Spleen (tissue), 11 donors: ENCODE data around the gene AWAT1. TPM values are rescaled to one million over a fixed set of nuclear protein-coding genes. Genes with fewer than 3 reads are reported as not detected.

ENCODE experiments used
- DNase-seq: peaks from one replicate; pipeline ENCODE4 v3.0.0-alpha.2; 2020
- H3K27ac ChIP-seq, 8 donors: fragments of 200-600 bp; sonication (generic) in 7 of 8; 1 replicate in 4 of 8; 2 replicates in 4 of 8; pipeline versions ENCODE4 v1.5.0 to v1.8.0; 2016 to 2021; ENCODE audit warnings: inconsistent platforms in 4 of 8, mild to moderate bottlenecking in 4 of 8, moderate library complexity in 1 of 8
- H3K27me3 ChIP-seq, 7 donors: fragments of 200-600 bp; sonication (generic) in 6 of 7; replicated peaks in 1 of 7; 1 replicate in 4 of 7; 2 replicates in 3 of 7; pipeline versions ENCODE4 v1.5.0 to v1.8.0; 2016 to 2021; ENCODE audit warnings: inconsistent platforms in 3 of 7, mild to moderate bottlenecking in 1 of 7
- H3K36me3 ChIP-seq, 6 donors: fragments of 200-600 bp; sonication (generic) in 5 of 6; 1 replicate in 4 of 6; 2 replicates in 2 of 6; pipeline versions ENCODE4 v1.5.0 to v1.8.0; 2016 to 2021; ENCODE audit warnings: inconsistent platforms in 2 of 6
- H3K4me1 ChIP-seq, 6 donors: fragments of 200-600 bp; sonication (generic) in 5 of 6; 1 replicate in 3 of 6; 2 replicates in 3 of 6; pipeline versions ENCODE4 v1.5.0 to v1.8.0; 2016 to 2021; ENCODE audit warnings: inconsistent platforms in 3 of 6
- H3K4me3 ChIP-seq, 8 donors: fragments of 200-600 bp; sonication (generic) in 7 of 8; 1 replicate in 4 of 8; 2 replicates in 4 of 8; pipeline versions ENCODE4 v1.5.0 to v1.8.0; 2016 to 2021; ENCODE audit warnings: inconsistent platforms in 4 of 8, mild to moderate bottlenecking in 4 of 8, moderate library complexity in 2 of 8
- H3K9me3 ChIP-seq, 8 donors: fragments of 200-600 bp; sonication (generic) in 7 of 8; 1 replicate in 4 of 8; 2 replicates in 4 of 8; pipeline versions ENCODE4 v1.5.0 to v1.8.0; 2016 to 2021; ENCODE audit warnings: inconsistent platforms in 4 of 8
- CTCF ChIP-seq, 11 experiments: fragments of 200-600 bp in 7 of 11; fragments of 450-650 bp in 4 of 11; sonication (generic) in 4 of 11; IDR thresholded peaks in 8 of 11; conservative IDR thresholded peaks in 3 of 11; 1 replicate in 7 of 11; 2 replicates in 4 of 11; pipeline versions ENCODE4 v1.4.0 to v1.8.0; 2016 to 2021; ENCODE audit warnings: antibody characterized with exemption in 11 of 11, inconsistent platforms in 4 of 11, mild to moderate bottlenecking in 1 of 11
- POLR2A ChIP-seq, 3 donors: fragments of 450-650 bp; IDR thresholded peaks; one replicate each; pipeline ENCODE4 v1.5.1; 2017; ENCODE audit warnings: antibody characterized with exemption in 3 of 3, mild to moderate bottlenecking in 1 of 3
- POLR2AphosphoS5 ChIP-seq, 3 donors: sonication (generic); formaldehyde crosslinking; IDR thresholded peaks; one replicate each; pipeline ENCODE4 v1.5.1; 2017; ENCODE audit warnings: antibody characterized with exemption in 3 of 3
- WGBS, 5 donors: extraction: QIAGEN DNeasy Blood & Tissue Kit in 3 of 5; methylation state at CpG; one replicate each; pipeline versions ENCODE4 v1.1.5 to v1.1.7; 2013 to 2018; 5-methylcytosine and 5-hydroxymethylcytosine counted together
- intact Hi-C: fragments of 100-400 bp; cut with DNase I; formaldehyde crosslinking; loops from one replicate; pipeline ENCODE4 v1.15.0; 2023; ENCODE audit warnings: low total_unique reads
- polyA plus RNA-seq, 3 donors: library from polyadenylated mRNA; stranded (reverse); fragments of 200-250 nt; gene quantifications; one replicate each; pipeline ENCODE4 v1.2.1, GENCODE V29; 2013
- total RNA-seq, 7 donors: library from RNA; depleted of rRNA in 3 of 7; stranded (reverse); fragments of >200 nt in 3 of 7; fragmentation: NEBNext Ultra II Directional in 4 of 7; extraction: Animal tissue kit (Norgen Biotek cat#: 25700) in 4 of 7; gene quantifications; one replicate each; pipeline versions ENCODE4 v1.1.0 to v1.2.1, GENCODE V29; 2016 to 2021
- donor health status: healthy with polysubstance abuse.
- donor health status: DM: no; HTN: no; CAD: no; lungs with moderate emphysema.
- donor health status: DM: no; HTN: no; CAD: no.
- donor health status: Bipolar disorder and iron deficiency.
- donor health status: healthy.
- donor health status: DM: no; HTN: no; CAD: no.
- donor health status: DM: yes; HTN: yes; CAD: no.

Gene AWAT1
- total and polyA plus RNA-seq, 10 donors: not detected

GRCh38 chrX:70254063-70254400 lies 19.6 kb downstream of the AWAT1 start:
- H3K27ac ChIP-seq: no peak overlapping the region
- no peak for DNase-seq
- no peaks in the 10 kb centered on the region for H3K4me1 ChIP-seq
- no peaks in the 10 kb centered on the region for H3K36me3 ChIP-seq
- H3K27me3 ChIP-seq: no peaks in the 10 kb centered on the region
- intact Hi-C loops: no loop called here
- no peaks in the 10 kb centered on the region for H3K9me3 ChIP-seq
- TF ChIP-seq POLR2A (IDR thresholded peaks at IDR 0.05): no peak
- no peak for TF ChIP-seq POLR2AphosphoS5 (IDR thresholded peaks at IDR 0.05)
- H3K4me3 ChIP-seq: no peak overlapping the region
- 57 to 76% (median 68%) methylated on average over 1 of the region's 1 CpG for WGBS, 5 donors

- no peak for DNase-seq
- WGBS, 5 donors: 85 to 100% (median 98%) methylated on average over 3 of the region's 3 CpGs
- Histone ChIP-seq H3K27me3 (no peaks in the 10 kb centered on the region), H3K27ac (no peak overlapping the region), H3K4me1 (no peaks in the 10 kb centered on the region), H3K4me3 (no peak overlapping the region), H3K9me3 (no peaks in the 10 kb centered on the region), H3K36me3 (no peaks in the 10 kb centered on the region)
- no peak for TF ChIP-seq POLR2A (IDR thresholded peaks at IDR 0.05)
- no peak for TF ChIP-seq POLR2AphosphoS5 (IDR thresholded peaks at IDR 0.05)
- TF ChIP-seq CTCF (IDR thresholded peaks at IDR 0.05 in 8 of 11, conservative IDR thresholded peaks at IDR 0.05 in 3 of 11): no peak
- intact Hi-C loops: no loop called here
These were observed 20.5 kb downstream of the AWAT1 start for GRCh38 chrX:70254909-70255308.

GRCh38 chrX:70255452-70255851 lies 21.0 kb downstream of the AWAT1 start:
- 79 to 100% (median 97%) methylated on average over 2 of the region's 2 CpGs for WGBS, 5 donors
- Histone ChIP-seq H3K27me3 (no peaks in the 10 kb centered on the region), H3K36me3 (no peaks in the 10 kb centered on the region), H3K4me1 (no peaks in the 10 kb centered on the region), H3K27ac (no peak overlapping the region), H3K9me3 (no peaks in the 10 kb centered on the region), H3K4me3 (no peak overlapping the region)
- DNase-seq: no peak
- intact Hi-C loops: no loop called here
- TF ChIP-seq POLR2A (IDR thresholded peaks at IDR 0.05): no peak
- no peak for TF ChIP-seq POLR2AphosphoS5 (IDR thresholded peaks at IDR 0.05)
- no peak for TF ChIP-seq CTCF (IDR thresholded peaks at IDR 0.05 in 8 of 11, conservative IDR thresholded peaks at IDR 0.05 in 3 of 11)

GRCh38 chrX:70257423-70258288 lies 23.2 kb downstream of the AWAT1 start:
- no peak for TF ChIP-seq POLR2AphosphoS5 (IDR thresholded peaks at IDR 0.05)
- no peak for TF ChIP-seq POLR2A (IDR thresholded peaks at IDR 0.05)
- no peak for TF ChIP-seq CTCF (IDR thresholded peaks at IDR 0.05 in 8 of 11, conservative IDR thresholded peaks at IDR 0.05 in 3 of 11)
- no peaks in the 10 kb centered on the region for H3K36me3 ChIP-seq
- no peaks in the 10 kb centered on the region for H3K9me3 ChIP-seq
- H3K4me1 ChIP-seq: no peaks in the 10 kb centered on the region
- no peak overlapping the region for H3K4me3 ChIP-seq
- intact Hi-C loops: no loop called here
- 62 to 93% (median 66%) methylated on average over 5 of the region's 5 CpGs for WGBS, 5 donors
- H3K27ac ChIP-seq: no peak overlapping the region
- DNase-seq: no peak
- no peaks in the 10 kb centered on the region for H3K27me3 ChIP-seq
